ENCODE data around the gene ZNF22. TPM values are rescaled to one million over a fixed set of nuclear protein-coding genes. Genes with fewer than 3 reads are reported as not detected.

Gene ZNF22
- total RNA-seq, 1 donor from 2014 or later, result 14.9 TPM

- intact Hi-C loops (cut with DNase I), result no loop called here
- no peak for DNase-seq (ENCODE audit: low spot score)
Measured at GRCh38 chr10:44983895-44984278, 16.8 kb upstream of the ZNF22 start.

- intact Hi-C loops (cut with DNase I), result no loop called here
- no peak for DNase-seq (ENCODE audit: low spot score)
Measured at GRCh38 chr10:44984671-44985101, 16.0 kb upstream of the ZNF22 start.

- DNase-seq (ENCODE audit: low spot score), result no peak
Measured at GRCh38 chr10:44985175-44985681, 15.5 kb upstream of the ZNF22 start.

GRCh38 chr10:44986179-44986578 is 14.5 kb upstream of the ZNF22 start:
- DNase-seq (ENCODE audit: low spot score), result no peak
- intact Hi-C loops (cut with DNase I), result no loop called here

More at GRCh38 chr10:44985175-44985681, 15.5 kb upstream of the ZNF22 start:
- intact Hi-C loops (cut with DNase I), result no loop called here

- intact Hi-C loops (cut with DNase I), result no loop called here
- no peak for DNase-seq (ENCODE audit: low spot score)
Measured at GRCh38 chr10:44986670-44987069, 14.1 kb upstream of the ZNF22 start.

- no peak for DNase-seq (ENCODE audit: low spot score)
- intact Hi-C loops (cut with DNase I), result no loop called here
Measured at GRCh38 chr10:44988957-44989585, 11.7 kb upstream of the ZNF22 start.

GRCh38 chr10:44989597-44990301 is 11.0 kb upstream of the ZNF22 start:
- intact Hi-C loops (cut with DNase I), result loop anchor here (5.0 kb wide), 1 partner anchor 57 kb away; no protein-coding TSS in a partner anchor
- DNase-seq (ENCODE audit: low spot score), result no peak

- DNase-seq (ENCODE audit: low spot score), result no peak
- intact Hi-C loops (cut with DNase I), result loop anchor here (5.0 kb wide), 1 partner anchor 58 kb away; no protein-coding TSS in a partner anchor
Measured at GRCh38 chr10:44990302-44990655, 10.4 kb upstream of the ZNF22 start.

- DNase-seq (ENCODE audit: low spot score), result no peak
- intact Hi-C loops (cut with DNase I), result loop anchor here (5.0 kb wide), 1 partner anchor 59 kb away; no protein-coding TSS in a partner anchor
Measured at GRCh38 chr10:44990965-44991364, 9.8 kb upstream of the ZNF22 start.

GRCh38 chr10:44991571-44991970 is 9.2 kb upstream of the ZNF22 start:
- intact Hi-C loops (cut with DNase I), result loop anchor here (5.0 kb wide), 1 partner anchor 59 kb away; no protein-coding TSS in a partner anchor
- no peak for DNase-seq (ENCODE audit: low spot score)

GRCh38 chr10:44992070-44992731 is 8.5 kb upstream of the ZNF22 start:
- intact Hi-C loops (cut with DNase I), result loop anchor here (5.0 kb wide), 1 partner anchor 60 kb away; no protein-coding TSS in a partner anchor
- no peak for DNase-seq (ENCODE audit: low spot score)

- intact Hi-C loops (cut with DNase I), result loop anchor here (5.0 kb wide), 1 partner anchor 60 kb away; no protein-coding TSS in a partner anchor
- no peak for DNase-seq (ENCODE audit: low spot score)
Measured at GRCh38 chr10:44992732-44993225, 7.9 kb upstream of the ZNF22 start.

GRCh38 chr10:44993226-44993921 is 7.3 kb upstream of the ZNF22 start:
- intact Hi-C loops (cut with DNase I), result loop anchor here (5.0 kb wide), 1 partner anchor 61 kb away; no protein-coding TSS in a partner anchor
- no peak for DNase-seq (ENCODE audit: low spot score)

- no peak for DNase-seq (ENCODE audit: low spot score)
- intact Hi-C loops (cut with DNase I), result loop anchor here (5.0 kb wide), 1 partner anchor 62 kb away; no protein-coding TSS in a partner anchor
Measured at GRCh38 chr10:44993922-44994751, 6.6 kb upstream of the ZNF22 start.

GRCh38 chr10:44994752-44995530 is 5.8 kb upstream of the ZNF22 start:
- DNase-seq (ENCODE audit: low spot score), result no peak
- intact Hi-C loops (cut with DNase I), result loop anchor here (5.0 kb wide), 2 partner anchors 63 to 1858 kb away; partner anchors contain the start of gene CSGALNACT2

GRCh38 chr10:44995581-44995913 is 5.2 kb upstream of the ZNF22 start:
- no peak for DNase-seq (ENCODE audit: low spot score)
- intact Hi-C loops (cut with DNase I), result loop anchor here (5.0 kb wide), 1 partner anchor 1858 kb away; the partner anchor contains the start of gene CSGALNACT2

GRCh38 chr10:44995914-44996669 is 4.6 kb upstream of the ZNF22 start:
- intact Hi-C loops (cut with DNase I), result loop anchor here (5.0 kb wide), 1 partner anchor 1859 kb away; the partner anchor contains the start of gene CSGALNACT2
- DNase-seq (ENCODE audit: low spot score), result no peak
